HG02798 (cell line): Measurements from ENCODE around the gene RPL18A.
"Not testable (repeated sequence)": the region's sequence is repeated elsewhere in the genome, so short reads cannot be mapped to it uniquely, and the experiment has no call there.

Experiments used
- ATAC-seq: cut with Tn5 transposase; IDR thresholded peaks from one replicate; pipeline ENCODE4 v1.9.1; 2021; ENCODE audit warnings: mild to moderate bottlenecking; ENCODE audit not compliant: unreplicated experiment, poor library complexity

The RPL18A gene

DNA sequence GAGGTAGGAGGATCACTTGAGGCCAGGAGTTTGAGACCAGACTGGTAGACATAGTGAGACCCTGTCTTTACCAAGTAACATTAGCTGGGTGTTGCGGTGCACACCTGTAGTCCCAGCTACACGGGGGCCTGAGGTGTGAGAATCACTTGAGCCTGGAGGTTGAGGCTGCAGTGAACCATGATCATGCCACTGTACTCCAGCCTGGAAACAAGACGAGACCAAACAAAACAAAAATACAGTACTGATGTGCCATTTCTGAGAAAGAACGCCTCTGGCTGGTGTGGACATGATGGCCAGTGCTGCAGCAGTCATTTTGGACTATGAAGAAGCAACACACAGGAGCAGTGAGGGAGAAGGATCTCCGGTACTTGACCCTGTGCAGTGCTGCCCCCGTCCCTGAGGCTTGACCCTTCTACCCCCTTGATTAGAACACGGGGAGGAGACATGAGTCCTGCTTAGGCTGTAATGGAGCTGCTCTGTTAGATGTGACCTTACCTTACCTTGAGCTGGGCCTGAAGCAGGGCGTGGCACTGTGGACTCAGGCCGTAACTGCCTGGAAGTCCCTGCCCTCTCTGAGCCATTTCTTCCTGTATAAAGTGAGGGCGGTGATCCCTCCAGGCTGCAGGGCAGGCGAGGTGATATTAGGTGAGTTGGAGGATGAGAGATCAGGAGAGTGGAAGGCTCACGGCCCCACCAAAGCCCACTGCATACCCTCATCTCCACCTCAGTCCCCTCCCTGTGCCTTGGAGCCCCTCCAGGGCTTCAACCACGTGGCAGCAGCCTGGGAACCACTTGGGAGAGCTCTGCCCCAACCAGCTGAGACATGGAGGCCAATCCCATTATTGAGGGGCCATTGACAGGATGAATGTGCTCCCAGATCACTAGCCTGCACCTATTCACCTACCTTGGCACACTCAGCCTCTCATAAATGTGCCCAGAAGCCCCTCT lies 5.9 kb downstream of the RPL18A start:
- no peak for ATAC-seq

- ATAC-seq: no peak
These were observed 6.7 kb downstream of the RPL18A start for GRCh38 chr19:17866312-17866963.

GRCh38 chr19:17866964-17867486 lies 7.3 kb downstream of the RPL18A start:
- ATAC-seq: no peak

DNA sequence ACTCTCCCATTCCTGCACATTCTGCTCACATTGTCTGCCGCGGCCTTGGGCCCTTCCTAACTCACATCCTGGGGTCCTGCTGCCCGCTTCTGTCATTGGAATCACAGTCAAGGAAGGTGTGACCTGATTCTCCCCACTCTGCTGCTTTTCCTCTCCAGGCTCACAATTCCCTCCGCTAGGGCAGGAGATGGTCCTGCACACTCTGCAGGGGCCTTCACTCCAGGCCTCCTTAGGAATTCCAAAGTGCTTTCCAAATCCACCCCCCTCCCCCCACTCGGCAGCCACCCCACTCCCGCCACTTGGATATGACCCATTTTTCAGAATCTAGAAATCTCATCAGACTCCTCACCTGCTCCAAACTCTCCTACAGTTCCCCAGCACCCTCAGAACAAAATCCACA lies 9.0 kb downstream of the RPL18A start:
- ATAC-seq: no peak

GRCh38 chr19:17869114-17869608 lies 9.5 kb downstream of the RPL18A start:
- no peak for ATAC-seq

DNA sequence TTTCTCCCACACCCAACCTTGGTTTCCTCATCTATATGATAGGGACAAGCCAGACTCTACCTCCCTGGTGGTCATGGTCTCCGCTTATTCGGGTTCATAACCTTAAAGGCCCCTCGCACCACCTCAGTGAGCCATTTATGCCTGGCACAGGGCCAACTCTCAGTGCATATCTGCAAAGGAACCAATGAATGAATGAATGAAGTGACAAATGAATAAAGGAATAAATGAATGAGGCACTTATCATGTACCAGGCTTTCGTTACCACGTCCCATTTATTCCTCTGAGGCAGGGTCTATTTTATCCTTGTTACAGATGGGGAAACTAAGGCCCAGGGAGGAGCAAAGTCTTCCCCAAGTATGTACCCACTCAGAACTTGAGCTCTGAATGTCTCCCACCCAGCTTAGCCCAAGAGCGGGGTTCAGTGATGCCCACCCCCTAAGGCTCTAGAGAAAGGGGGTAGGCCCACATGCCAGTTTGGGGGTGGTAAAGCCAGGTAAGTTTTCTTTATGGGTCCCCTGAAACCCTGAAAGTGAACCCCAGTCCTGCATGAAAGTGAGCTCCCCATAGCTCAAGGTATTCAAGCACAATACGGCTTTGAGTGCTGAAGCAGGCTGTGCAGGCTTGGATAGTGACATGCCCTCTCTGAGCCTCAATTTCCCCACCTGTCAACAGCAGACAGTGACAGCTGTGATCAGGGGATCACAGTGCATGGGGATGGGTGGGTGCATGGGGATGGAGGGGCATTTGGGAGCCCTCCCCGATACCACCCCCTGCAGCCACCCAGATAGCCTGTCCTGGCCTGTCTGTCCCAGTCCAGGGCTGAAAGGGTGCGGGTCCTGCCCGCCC lies 11.5 kb downstream of the RPL18A start:
- no peak for ATAC-seq

DNA sequence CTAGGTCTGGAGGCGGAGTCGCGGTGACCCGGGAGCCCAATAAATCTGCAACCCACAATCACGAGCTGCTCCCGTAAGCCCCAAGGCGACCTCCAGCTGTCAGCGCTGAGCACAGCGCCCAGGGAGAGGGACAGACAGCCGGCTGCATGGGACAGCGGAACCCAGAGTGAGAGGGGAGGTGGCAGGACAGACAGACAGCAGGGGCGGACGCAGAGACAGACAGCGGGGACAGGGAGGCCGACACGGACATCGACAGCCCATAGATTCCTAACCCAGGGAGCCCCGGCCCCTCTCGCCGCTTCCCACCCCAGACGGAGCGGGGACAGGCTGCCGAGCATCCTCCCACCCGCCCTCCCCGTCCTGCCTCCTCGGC lies 12.2 kb downstream of the RPL18A start, which contains the start of gene SLC5A5:
TSS of gene SLC5A5 (plus strand) at position 68 of the 373 bp plus-strand sequence. CDS start 375 bp downstream, outside the sequence.
- no peak for ATAC-seq

DNA sequence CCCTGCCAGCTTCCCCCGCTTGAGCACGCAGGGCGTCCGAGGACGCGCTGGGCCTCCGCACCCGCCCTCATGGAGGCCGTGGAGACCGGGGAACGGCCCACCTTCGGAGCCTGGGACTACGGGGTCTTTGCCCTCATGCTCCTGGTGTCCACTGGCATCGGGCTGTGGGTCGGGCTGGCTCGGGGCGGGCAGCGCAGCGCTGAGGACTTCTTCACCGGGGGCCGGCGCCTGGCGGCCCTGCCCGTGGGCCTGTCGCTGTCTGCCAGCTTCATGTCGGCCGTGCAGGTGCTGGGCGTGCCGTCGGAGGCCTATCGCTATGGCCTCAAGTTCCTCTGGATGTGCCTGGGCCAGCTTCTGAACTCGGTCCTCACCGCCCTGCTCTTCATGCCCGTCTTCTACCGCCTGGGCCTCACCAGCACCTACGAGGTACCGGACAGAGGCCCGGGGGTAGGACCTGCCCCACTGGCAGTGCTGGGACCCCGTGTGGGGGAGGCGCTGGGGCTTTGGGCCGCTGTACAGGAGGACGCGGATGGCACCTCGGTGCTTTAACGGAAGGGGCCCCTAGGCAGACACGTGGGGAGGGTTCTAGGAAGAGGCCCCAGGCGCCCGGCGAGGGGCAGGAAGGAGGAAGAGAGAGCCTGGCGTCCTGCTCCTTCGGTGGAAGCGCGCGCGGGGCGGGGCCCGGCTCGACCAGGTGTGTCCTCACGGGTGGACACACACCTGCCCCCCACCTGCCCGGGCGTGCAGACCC lies 12.7 kb downstream of the RPL18A start:
- ATAC-seq: no peak

GRCh38 chr19:17873786-17874757 lies 14.4 kb downstream of the RPL18A start:
- ATAC-seq: no peak

DNA sequence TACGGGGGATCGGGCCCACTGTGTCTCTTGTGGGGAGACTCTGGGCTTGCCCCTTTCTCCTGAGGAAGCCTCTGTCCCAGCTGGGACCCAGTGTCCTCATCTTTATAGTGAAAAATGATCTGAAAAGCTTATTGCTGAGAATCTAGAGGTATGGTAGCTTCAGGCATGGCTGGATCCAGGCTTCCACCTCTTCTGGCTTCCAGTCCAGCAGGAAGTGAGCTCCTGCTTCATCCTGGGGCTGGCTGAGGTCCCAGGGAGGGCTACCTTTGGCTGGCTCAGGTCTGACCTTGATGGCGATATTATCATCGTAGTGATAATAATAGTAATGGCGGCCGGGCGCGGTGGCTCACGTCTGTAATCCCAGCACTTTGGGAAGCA lies 15.0 kb downstream of the RPL18A start:
- no peak for ATAC-seq

DNA sequence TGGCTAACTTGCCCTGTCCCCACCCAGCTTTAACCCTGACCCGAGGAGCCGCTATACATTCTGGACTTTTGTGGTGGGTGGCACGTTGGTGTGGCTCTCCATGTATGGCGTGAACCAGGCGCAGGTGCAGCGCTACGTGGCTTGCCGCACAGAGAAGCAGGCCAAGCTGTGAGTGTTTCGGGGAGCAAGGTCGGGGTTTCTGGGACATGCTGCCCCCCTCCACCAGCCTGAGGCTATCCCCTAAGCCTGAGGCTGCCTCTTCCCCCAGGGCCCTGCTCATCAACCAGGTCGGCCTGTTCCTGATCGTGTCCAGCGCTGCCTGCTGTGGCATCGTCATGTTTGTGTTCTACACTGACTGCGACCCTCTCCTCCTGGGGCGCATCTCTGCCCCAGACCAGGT lies 18.0 kb downstream of the RPL18A start:
- no peak for ATAC-seq

DNA sequence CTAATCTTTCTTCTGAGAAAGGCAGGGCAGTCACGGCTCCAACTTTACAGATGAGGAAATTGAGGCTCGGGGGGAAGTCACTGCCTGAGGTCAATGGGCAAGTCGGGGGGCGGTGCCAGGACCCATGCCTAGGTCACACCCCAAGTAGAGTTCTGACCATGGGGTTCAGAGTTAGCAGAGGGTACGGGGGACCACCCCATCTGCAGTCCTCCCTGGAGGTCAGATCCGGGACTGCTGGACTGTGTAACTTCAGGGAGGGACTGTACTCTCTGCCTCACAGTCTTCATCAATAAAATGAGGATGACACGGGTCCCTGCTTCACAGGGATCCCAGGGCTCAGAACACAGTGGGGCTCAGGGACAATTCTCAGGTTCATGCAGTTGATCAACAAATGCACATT lies 19.8 kb downstream of the RPL18A start:
- no peak for ATAC-seq

- ATAC-seq: no peak
These were observed 22.0 kb downstream of the RPL18A start for GRCh38 chr19:17881701-17882100.

- no peak for ATAC-seq
These were observed 24.1 kb downstream of the RPL18A start for GRCh38 chr19:17883627-17884410.

DNA sequence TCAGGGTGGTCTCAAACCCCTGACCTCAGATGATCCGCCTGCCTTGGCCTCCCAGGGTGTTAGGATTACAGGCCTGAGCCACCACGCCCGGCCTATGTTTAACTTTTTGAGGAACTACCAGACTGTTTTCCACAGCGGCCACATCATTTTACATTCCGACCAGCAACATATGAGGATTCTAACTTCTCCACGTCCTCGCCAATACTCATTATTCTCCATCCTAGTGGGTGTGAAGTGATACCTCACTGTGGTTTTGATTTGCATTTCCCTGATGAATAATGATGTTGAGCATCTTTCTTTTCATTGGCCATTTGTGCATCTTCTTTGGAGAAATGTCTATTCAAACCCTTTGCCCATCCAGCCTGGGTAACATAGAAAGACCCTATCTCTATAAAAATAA lies 26.8 kb downstream of the RPL18A start:
- ATAC-seq: no peak

DNA sequence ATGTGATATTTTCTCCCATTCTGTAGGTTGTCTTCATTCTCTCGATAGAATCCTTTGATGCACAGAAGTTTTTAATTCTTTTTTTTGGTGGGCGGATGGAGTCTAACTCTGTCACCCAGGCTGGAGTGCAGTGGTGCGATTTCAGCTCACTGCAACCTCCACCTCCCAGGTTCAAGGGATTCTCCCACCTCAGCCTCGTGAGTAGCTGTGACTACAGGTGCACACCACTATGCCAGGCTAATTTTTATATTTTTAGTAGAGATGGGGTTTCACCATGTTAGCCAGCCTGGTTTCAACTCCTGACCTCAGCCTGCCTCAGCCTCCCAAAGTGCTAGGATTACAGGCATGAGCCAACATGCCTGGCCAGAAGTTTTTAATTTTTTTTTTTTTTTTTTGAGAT lies 27.5 kb downstream of the RPL18A start:
- not testable (repeated sequence) for ATAC-seq

- ATAC-seq: no peak
These were observed 28.6 kb downstream of the RPL18A start for GRCh38 chr19:17888260-17888659.
